GM18505 (cell line): ENCODE measurements around the gene MIXL1.

Experiments used
- ATAC-seq: cut with Tn5 transposase; IDR thresholded peaks from one replicate; pipeline ENCODE4 v1.9.1; 2021; ENCODE audit not compliant: unreplicated experiment
- POLR2A ChIP-seq: IDR thresholded peaks from 4 replicates; pipeline ENCODE4 v1.6.1; 2011; ENCODE audit warnings: borderline replicate concordance; ENCODE audit not compliant: insufficient read depth, insufficient read length; ENCODE audit errors: extremely low read depth

Gene MIXL1

GRCh38 chr1:226274138-226274537, 50.7 kb downstream of the MIXL1 start:
- no peak for TF ChIP-seq POLR2A
- ATAC-seq = no peak

DNA sequence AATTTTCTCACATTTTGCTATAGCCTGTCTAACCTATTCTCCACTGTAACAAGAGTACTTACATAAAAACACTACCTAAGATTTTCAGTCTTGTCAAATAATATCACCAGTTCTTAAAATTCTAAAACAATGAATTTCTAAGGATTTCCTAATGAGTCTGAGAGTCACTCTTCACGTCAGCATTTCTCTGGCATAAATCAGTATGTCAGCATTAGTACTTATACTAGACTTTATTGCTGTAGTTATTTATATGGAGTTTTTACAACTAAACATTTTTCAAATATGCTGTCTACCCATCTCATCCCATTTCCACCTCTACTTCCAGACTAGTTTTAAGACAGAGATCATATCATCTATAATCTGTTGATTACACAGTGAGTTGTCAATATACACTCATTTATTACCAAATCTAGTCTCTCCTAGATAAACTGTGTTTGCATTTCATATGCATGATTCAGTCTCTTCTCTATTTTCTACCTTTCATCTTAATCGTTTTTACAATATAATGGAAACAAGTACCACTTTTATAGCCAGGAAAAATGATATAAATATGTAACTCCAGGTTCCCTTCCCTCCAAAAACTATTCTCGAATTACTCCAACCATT, 52.7 kb downstream of the MIXL1 start:
- TF ChIP-seq POLR2A = no peak
- no peak for ATAC-seq
